ENCODE measurements around the gene POU2AF3. TPM values are rescaled to one million over a fixed set of nuclear protein-coding genes. Genes with fewer than 3 reads are reported as not detected.
"Not testable (repeated sequence)": the region's sequence is repeated elsewhere in the genome, so short reads cannot be mapped to it uniquely, and the experiment has no call there.

The POU2AF3 gene
- total and polyA plus RNA-seq, 3 experiments from 2014 or later = not detected

DNA sequence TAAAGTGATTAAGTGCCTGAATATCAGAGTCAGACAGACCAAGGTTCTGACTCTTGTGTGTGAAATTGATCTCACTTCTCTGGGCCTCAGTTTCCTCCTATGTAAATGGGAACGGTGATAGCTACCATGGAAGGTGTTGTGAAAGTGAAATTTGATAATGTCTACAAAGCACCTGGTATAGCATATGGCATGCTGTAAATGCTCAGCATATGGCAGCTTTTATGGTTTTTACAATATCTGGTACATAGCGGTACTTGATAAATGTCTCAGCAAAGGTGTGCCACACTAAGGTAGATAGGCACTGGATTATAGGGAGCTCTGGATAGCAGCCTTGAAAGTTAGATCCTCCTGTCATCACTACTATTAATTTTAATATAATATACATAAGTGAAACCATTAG lies 32.9 kb upstream of the POU2AF3 start:
- CTCF ChIA-PET = no interaction called here
- Mint-ChIP-seq H3K4me3 (no peak overlapping the region), H3K36me3 (no peaks in the 10 kb centered on the region), H3K4me1 (peaks cover 0 to 5% (median 0%) of the 10 kb centered on the region in 3 donors), H3K27me3 (peaks cover 7 to 32% of the 10 kb centered on the region in 2 donors), H3K27ac (no peak overlapping the region), H3K9me3 (no peaks in the 10 kb centered on the region)
- Histone ChIP-seq H3K36me3 (ENCODE audit: insufficient read depth, low read length) (no peaks in the 10 kb centered on the region), H3K4me3 (ENCODE audit: low read length) (no peak overlapping the region), H3K4me1 (ENCODE audit: insufficient read depth, low read length) (no peaks in the 10 kb centered on the region), H3K27me3 (ENCODE audit: insufficient read depth, low read length, poor library complexity, severe bottlenecking) (no peaks in the 10 kb centered on the region), H3K9me3 (ENCODE audit: low read length) (no peaks in the 10 kb centered on the region), H3K27ac (ENCODE audit: low read depth, low read length) (no peak overlapping the region)
- POLR2A ChIA-PET = no interaction called here
- DNase-seq = no peak

DNA sequence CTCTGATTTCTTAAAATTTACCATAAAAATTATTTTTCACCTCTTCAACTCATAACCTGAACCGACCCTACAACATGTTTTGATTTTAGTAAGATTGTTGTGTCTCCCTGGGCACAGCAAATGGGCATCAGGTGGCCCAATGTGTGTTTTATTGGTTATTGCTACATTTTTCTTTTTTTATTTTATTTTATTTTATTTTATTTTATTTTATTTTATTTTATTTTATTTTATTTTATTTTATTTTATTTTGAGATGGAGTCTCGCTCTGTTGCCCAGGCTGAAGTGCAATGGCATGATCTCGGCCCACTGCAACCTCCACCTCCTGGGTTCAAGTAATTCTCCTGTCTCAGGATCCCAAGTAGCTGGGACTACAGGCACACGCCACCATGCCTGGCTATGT lies 30.0 kb upstream of the POU2AF3 start:
- H3K4me3 Mint-ChIP-seq; H3K36me3 ChIP-seq (ENCODE audit: insufficient read depth, low read length); H3K9me3 ChIP-seq (ENCODE audit: low read length); H3K36me3 Mint-ChIP-seq; H3K9me3 Mint-ChIP-seq; POLR2A ChIA-PET; H3K4me1 Mint-ChIP-seq; H3K4me3 ChIP-seq (ENCODE audit: low read length); H3K27ac Mint-ChIP-seq; H3K27me3 ChIP-seq (ENCODE audit: insufficient read depth, low read length, poor library complexity, severe bottlenecking); DNase-seq; H3K4me1 ChIP-seq (ENCODE audit: insufficient read depth, low read length); H3K27ac ChIP-seq (ENCODE audit: low read depth, low read length); CTCF ChIA-PET: not testable (repeated sequence)
- H3K27me3 Mint-ChIP-seq = peaks cover 10 to 20% of the 10 kb centered on the region in 2 donors

DNA sequence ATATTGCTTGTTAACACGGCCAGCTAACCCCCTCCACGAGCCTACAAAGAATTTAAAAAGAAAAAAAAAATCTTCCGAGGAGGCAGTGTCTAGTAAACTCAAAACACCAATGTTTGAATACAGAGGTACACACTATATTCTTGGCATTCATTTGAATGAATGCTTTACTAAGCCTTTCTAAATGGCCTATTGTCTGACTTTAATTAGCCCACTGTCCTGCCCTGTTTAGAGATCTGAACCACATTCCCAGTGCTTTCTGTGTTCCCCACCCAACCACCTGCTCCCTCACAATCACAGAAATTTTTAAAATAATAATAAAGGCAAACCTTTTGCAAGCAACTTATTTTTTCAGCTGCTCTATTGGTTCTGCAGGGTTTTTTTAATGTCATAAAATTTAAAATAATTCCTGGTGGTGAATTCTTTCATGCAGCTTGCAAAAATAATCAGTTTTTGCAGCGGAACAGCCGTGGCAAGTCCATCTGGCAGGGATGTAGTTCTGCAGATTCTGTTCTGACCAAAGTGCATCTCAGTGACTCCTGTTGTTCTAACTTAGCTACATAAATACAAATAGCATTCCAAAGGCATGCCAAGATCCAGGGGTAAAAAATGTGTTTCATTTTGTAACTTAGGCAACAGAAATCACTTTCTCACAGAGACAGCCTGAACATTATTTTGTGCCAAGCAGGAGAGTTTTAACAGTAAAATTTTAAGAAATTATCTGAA lies 29.0 kb upstream of the POU2AF3 start:
- H3K4me3 ChIP-seq (ENCODE audit: low read length) = no peak overlapping the region
- Mint-ChIP-seq H3K9me3 (no peaks in the 10 kb centered on the region), H3K4me1 (peaks cover 4 to 10% (median 5%) of the 10 kb centered on the region in 3 donors), H3K36me3 (no peaks in the 10 kb centered on the region), H3K27ac (no peak overlapping the region), H3K27me3 (peaks cover 10 to 23% of the 10 kb centered on the region in 2 donors), H3K4me3 (no peak overlapping the region)
- DNase-seq = no peak
- no peaks in the 10 kb centered on the region for H3K36me3 ChIP-seq (ENCODE audit: insufficient read depth, low read length)
- CTCF ChIA-PET = no interaction called here
- H3K9me3 ChIP-seq (ENCODE audit: low read length) = no peaks in the 10 kb centered on the region
- H3K4me1 ChIP-seq (ENCODE audit: insufficient read depth, low read length) = no peaks in the 10 kb centered on the region
- H3K27me3 ChIP-seq (ENCODE audit: insufficient read depth, low read length, poor library complexity, severe bottlenecking) = no peaks in the 10 kb centered on the region
- no peak overlapping the region for H3K27ac ChIP-seq (ENCODE audit: low read depth, low read length)
- POLR2A ChIA-PET = no interaction called here

DNA sequence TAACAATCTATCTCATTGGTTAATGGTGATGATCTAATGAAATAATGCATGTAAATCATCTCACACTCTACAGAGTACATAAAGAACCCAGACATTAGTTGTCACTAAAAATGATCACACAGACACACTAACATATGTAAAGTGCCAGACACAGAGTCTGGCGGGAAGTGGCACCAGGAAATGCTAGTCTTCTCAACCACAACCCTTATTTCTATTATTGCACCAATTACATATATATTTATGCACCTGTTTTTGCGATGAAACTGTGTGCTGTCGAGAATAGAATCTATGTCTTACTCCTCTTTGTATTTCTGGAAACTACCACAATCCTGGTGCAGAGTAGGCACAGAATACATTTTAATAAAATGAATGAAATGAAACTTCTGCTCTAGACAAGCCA lies 25.9 kb upstream of the POU2AF3 start:
- no peak for DNase-seq
- H3K4me1 Mint-ChIP-seq = peaks cover 4 to 10% (median 5%) of the 10 kb centered on the region in 3 donors
- Histone ChIP-seq H3K4me1 (ENCODE audit: insufficient read depth, low read length) (no peaks in the 10 kb centered on the region), H3K36me3 (ENCODE audit: insufficient read depth, low read length) (no peaks in the 10 kb centered on the region), H3K27ac (ENCODE audit: low read depth, low read length) (no peak overlapping the region), H3K9me3 (ENCODE audit: low read length) (no peaks in the 10 kb centered on the region), H3K4me3 (ENCODE audit: low read length) (no peak overlapping the region), H3K27me3 (ENCODE audit: insufficient read depth, low read length, poor library complexity, severe bottlenecking) (no peaks in the 10 kb centered on the region)
- CTCF ChIA-PET = no interaction called here
- no peaks in the 10 kb centered on the region for H3K9me3 Mint-ChIP-seq
- no peaks in the 10 kb centered on the region for H3K36me3 Mint-ChIP-seq
- H3K4me3 Mint-ChIP-seq = no peak overlapping the region
- peaks cover 9 to 33% of the 10 kb centered on the region in 2 donors for H3K27me3 Mint-ChIP-seq
- POLR2A ChIA-PET = no interaction called here
- no peak overlapping the region for H3K27ac Mint-ChIP-seq

DNA sequence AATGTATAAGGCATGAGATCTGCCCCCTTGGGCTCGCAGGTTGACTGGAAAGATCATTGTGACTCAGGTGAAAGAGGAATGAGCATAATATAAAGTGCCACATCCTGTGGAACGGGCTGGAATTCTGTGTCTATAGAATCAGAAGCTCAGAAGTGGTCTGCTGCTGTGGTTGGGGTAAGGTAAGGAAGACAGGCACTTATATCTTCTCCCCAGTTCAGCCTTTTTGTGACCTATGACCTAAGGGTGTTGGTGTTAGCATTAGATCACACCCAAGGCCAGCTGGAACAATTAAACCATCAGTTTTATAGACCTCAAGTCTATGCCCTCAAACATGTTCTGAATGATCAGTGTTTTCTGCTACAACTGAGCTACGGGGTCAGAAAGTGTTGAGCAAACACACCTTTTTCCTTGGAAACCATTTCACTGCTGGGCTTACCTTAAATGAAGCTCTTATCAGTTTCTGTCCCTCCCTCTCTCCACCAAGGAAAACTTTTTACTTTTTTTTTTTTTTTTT lies 15.7 kb upstream of the POU2AF3 start:
- H3K4me1 ChIP-seq (ENCODE audit: insufficient read depth, low read length) = no peaks in the 10 kb centered on the region
- no peaks in the 10 kb centered on the region for H3K36me3 ChIP-seq (ENCODE audit: insufficient read depth, low read length)
- H3K4me3 ChIP-seq (ENCODE audit: low read length) = no peak overlapping the region
- H3K27ac Mint-ChIP-seq = no peak overlapping the region
- no peak for DNase-seq
- H3K4me1 Mint-ChIP-seq = no peaks in the 10 kb centered on the region
- peaks cover 0 to 3% of the 10 kb centered on the region in 2 donors for H3K27me3 Mint-ChIP-seq
- CTCF ChIA-PET = interaction anchor here (0.7 to 4.8 kb wide), 9 partner anchors 10 to 173 kb away, joined by 3 to 53 read pairs (median 4); no protein-coding TSS in a partner anchor
- H3K27ac ChIP-seq (ENCODE audit: low read depth, low read length) = no peak overlapping the region
- no peak overlapping the region for H3K4me3 Mint-ChIP-seq
- no peaks in the 10 kb centered on the region for H3K9me3 ChIP-seq (ENCODE audit: low read length)
- H3K27me3 ChIP-seq (ENCODE audit: insufficient read depth, low read length, poor library complexity, severe bottlenecking) = no peaks in the 10 kb centered on the region
- H3K9me3 Mint-ChIP-seq = no peaks in the 10 kb centered on the region
- no peaks in the 10 kb centered on the region for H3K36me3 Mint-ChIP-seq
- POLR2A ChIA-PET = no interaction called here

DNA sequence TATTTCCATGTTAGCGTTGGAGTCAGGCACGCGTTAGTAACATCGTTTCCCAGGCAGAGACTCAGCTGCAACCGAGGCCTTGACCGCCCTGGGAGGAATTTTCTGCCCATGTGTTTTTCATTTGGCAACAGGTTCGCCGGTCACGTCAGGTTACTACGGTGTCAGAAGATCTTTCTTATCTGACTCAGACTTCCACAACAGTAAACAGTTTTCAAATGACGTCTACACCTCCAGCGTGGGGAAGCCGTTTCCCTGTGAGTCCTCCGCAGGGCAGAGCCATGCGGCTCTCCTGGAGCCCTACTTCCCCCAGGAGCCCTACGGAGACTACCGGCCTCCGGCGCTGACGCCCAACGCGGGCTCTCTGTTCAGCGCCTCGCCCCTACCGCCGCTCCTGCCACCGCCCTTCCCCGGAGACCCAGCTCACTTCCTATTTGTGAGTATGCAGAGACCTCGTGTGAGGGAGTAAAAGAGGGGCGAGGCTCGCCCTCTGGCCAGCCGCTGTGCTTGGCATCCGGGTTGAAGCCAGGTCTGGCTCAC lies 14.3 kb upstream of the POU2AF3 start:
- Histone ChIP-seq H3K4me3 (ENCODE audit: low read length) (no peak overlapping the region), H3K36me3 (ENCODE audit: insufficient read depth, low read length) (no peaks in the 10 kb centered on the region), H3K4me1 (ENCODE audit: insufficient read depth, low read length) (no peaks in the 10 kb centered on the region), H3K9me3 (ENCODE audit: low read length) (no peaks in the 10 kb centered on the region), H3K27me3 (ENCODE audit: insufficient read depth, low read length, poor library complexity, severe bottlenecking) (no peaks in the 10 kb centered on the region), H3K27ac (ENCODE audit: low read depth, low read length) (no peak overlapping the region)
- ChIA-PET POLR2A (no interaction called here), CTCF (interaction anchor here (0.5 to 4.8 kb wide), 5 partner anchors 140 to 167 kb away, joined by 3 to 53 read pairs (median 9); no protein-coding TSS in a partner anchor)
- H3K27ac Mint-ChIP-seq = peak overlapping the region in 1 of 8 donors; percentile 66
- no peaks in the 10 kb centered on the region for H3K9me3 Mint-ChIP-seq
- H3K36me3 Mint-ChIP-seq = no peaks in the 10 kb centered on the region
- H3K27me3 Mint-ChIP-seq = peaks cover 0 to 3% of the 10 kb centered on the region in 2 donors
- no peaks in the 10 kb centered on the region for H3K4me1 Mint-ChIP-seq
- H3K4me3 Mint-ChIP-seq = no peak overlapping the region
- DNase-seq = no peak

DNA sequence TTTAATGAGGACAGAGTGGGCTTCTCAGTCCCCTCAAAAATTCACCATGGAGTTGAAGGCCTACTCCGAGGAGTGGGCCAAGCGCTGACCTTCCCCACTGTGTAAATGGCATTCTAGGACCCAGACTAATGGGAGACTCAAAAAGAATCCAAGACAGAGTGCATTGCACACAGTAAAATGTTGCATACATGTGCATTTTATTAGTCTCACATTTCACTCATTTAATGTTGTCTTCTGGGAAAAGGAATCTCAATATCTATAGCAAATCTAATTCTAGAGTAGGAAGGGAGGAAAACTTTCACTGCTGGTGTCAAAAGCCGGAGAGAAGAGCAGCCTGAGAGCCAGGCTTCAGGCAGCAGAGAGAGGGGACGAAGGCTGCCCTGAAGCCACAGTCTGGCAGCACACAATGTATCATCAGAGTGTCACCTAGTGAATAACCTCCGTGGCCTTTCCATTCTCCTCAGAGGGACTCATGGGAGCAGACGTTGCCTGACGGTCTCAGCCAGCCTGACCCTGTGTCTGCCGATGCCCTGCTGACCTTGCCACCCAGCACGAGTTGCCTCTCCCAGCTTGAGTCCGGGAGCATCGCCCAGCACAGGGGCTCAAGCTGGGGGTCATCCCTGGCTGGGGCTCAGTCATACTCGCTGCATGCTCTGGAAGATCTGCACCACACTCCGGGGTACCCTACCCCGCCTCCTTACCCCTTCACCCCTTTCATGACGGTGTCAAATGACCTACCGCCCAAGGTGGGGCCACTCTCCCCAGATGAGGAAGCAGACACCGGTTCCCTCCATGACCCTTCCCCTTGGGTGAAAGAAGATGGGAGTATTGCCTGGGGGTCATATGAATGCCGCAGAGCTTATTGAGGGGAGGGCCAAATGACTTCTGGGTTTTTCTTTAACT lies 12.9 kb upstream of the POU2AF3 start:
- no peak overlapping the region for H3K4me3 Mint-ChIP-seq
- CTCF ChIA-PET = interaction anchor here (1.3 to 4.8 kb wide), 4 partner anchors 138 to 165 kb away, joined by 3 to 53 read pairs (median 10); no protein-coding TSS in a partner anchor

DNA sequence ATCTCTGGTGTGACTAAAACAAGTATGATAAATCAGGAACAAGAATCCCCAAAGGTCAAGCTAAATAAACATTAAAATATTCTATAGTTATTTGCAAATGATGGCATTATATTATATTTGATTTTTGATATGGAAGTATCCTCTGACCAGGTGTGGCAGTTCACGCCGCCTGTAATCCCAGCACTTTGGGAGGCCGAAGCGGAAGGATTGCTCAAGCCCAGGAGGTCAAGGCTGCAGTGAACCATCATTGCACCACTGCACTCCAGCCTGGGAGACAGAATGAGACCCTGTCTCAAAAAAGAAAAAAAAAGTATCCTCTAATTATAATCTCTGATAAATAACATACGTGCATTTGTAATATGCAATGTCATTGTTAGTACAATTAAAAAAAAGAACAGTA lies 6.6 kb upstream of the POU2AF3 start:
- H3K27ac Mint-ChIP-seq = no peak overlapping the region

More for the DNA sequence above, 12.9 kb upstream of the POU2AF3 start:
- Mint-ChIP-seq H3K27me3 (peaks cover 1 to 3% of the 10 kb centered on the region in 2 donors), H3K36me3 (no peaks in the 10 kb centered on the region), H3K9me3 (no peaks in the 10 kb centered on the region), H3K27ac (peak overlapping the region in 1 of 8 donors; percentile 0), H3K4me1 (no peaks in the 10 kb centered on the region)
- Histone ChIP-seq H3K27me3 (ENCODE audit: insufficient read depth, low read length, poor library complexity, severe bottlenecking) (no peaks in the 10 kb centered on the region), H3K4me3 (ENCODE audit: low read length) (no peak overlapping the region), H3K27ac (ENCODE audit: low read depth, low read length) (no peak overlapping the region), H3K9me3 (ENCODE audit: low read length) (no peaks in the 10 kb centered on the region), H3K36me3 (ENCODE audit: insufficient read depth, low read length) (no peaks in the 10 kb centered on the region), H3K4me1 (ENCODE audit: insufficient read depth, low read length) (no peaks in the 10 kb centered on the region)
- no peak for DNase-seq
- POLR2A ChIA-PET = no interaction called here

More for the DNA sequence above, 6.6 kb upstream of the POU2AF3 start:
- no peak overlapping the region for H3K4me3 ChIP-seq (ENCODE audit: low read length)
- POLR2A ChIA-PET = no interaction called here
- Mint-ChIP-seq H3K9me3 (no peaks in the 10 kb centered on the region), H3K36me3 (no peaks in the 10 kb centered on the region), H3K4me1 (no peaks in the 10 kb centered on the region), H3K27me3 (peaks cover 4 to 6% of the 10 kb centered on the region in 2 donors), H3K4me3 (no peak overlapping the region)
- no peaks in the 10 kb centered on the region for H3K4me1 ChIP-seq (ENCODE audit: insufficient read depth, low read length)
- H3K27ac ChIP-seq (ENCODE audit: low read depth, low read length) = no peak overlapping the region
- no peaks in the 10 kb centered on the region for H3K27me3 ChIP-seq (ENCODE audit: insufficient read depth, low read length, poor library complexity, severe bottlenecking)
- CTCF ChIA-PET = interaction anchor here (1.5 kb wide), 1 partner anchor 9 kb away, joined by 4 read pairs; no protein-coding TSS in a partner anchor
- H3K9me3 ChIP-seq (ENCODE audit: low read length) = no peaks in the 10 kb centered on the region
- DNase-seq = no peak
- H3K36me3 ChIP-seq (ENCODE audit: insufficient read depth, low read length) = no peaks in the 10 kb centered on the region
